ENCODE measurements around the gene BCR. TPM values are rescaled to one million over a fixed set of nuclear protein-coding genes. Genes with fewer than 3 reads are reported as not detected.

The BCR gene
- total RNA-seq, 2 donors from 2014 or later: 102 to 172 TPM

- Histone ChIP-seq H3K4me3 (ENCODE audit: low read length) (peak overlapping the region; percentile 39), H3K4me1 (ENCODE audit: control insufficient read depth, insufficient read depth, low read length) (peaks cover 35% of the 10 kb centered on the region), H3K9ac (ENCODE audit: extremely low read depth, low read length, poor library complexity, severe bottlenecking) (no peak overlapping the region), H3K27me3 (ENCODE audit: control insufficient read depth, insufficient read depth, low read length, poor library complexity, severe bottlenecking) (no peaks in the 10 kb centered on the region), H3K9me3 (ENCODE audit: control insufficient read depth, low read length) (no peaks in the 10 kb centered on the region), H3K27ac (ENCODE audit: low read depth, low read length) (peak overlapping the region; percentile 26), H3K36me3 (ENCODE audit: control insufficient read depth, insufficient read depth, low read length) (peaks cover 5% of the 10 kb centered on the region)
- peaks cover 79% of the 10 kb centered on the region for H3K4me1 Mint-ChIP-seq
- no peak for TF ChIP-seq CTCF (conservative IDR thresholded peaks at IDR 0.05)
- no peak for DNase-seq
- peaks cover 9% of the 10 kb centered on the region for H3K36me3 Mint-ChIP-seq (ENCODE audit: low read depth)
- H3K27ac Mint-ChIP-seq: peak overlapping the region; percentile 52
- peak overlapping the region; percentile 28 for H3K4me3 Mint-ChIP-seq
- WGBS, 2 experiments (ENCODE audit: insufficient coverage in 1 of 2, insufficient read length in 1 of 2): 79 to 80% methylated on average over 1 to 12 of the region's 12 CpGs
- no peaks in the 10 kb centered on the region for H3K27me3 Mint-ChIP-seq (ENCODE audit: insufficient read depth)
- no peaks in the 10 kb centered on the region for H3K9me3 Mint-ChIP-seq
Measured at GRCh38 chr22:23218053-23218866, 38.0 kb downstream of the BCR start.

- TF ChIP-seq CTCF (conservative IDR thresholded peaks at IDR 0.05): no peak
- Mint-ChIP-seq H3K9me3 (no peaks in the 10 kb centered on the region), H3K36me3 (ENCODE audit: low read depth) (peaks cover 9% of the 10 kb centered on the region), H3K27me3 (ENCODE audit: insufficient read depth) (no peaks in the 10 kb centered on the region), H3K27ac (peak overlapping the region; percentile 52), H3K4me1 (peaks cover 84% of the 10 kb centered on the region), H3K4me3 (peak overlapping the region; percentile 28)
- no peaks in the 10 kb centered on the region for H3K27me3 ChIP-seq (ENCODE audit: control insufficient read depth, insufficient read depth, low read length, poor library complexity, severe bottlenecking)
- H3K36me3 ChIP-seq (ENCODE audit: control insufficient read depth, insufficient read depth, low read length): peaks cover 5% of the 10 kb centered on the region
- no peak overlapping the region for H3K9ac ChIP-seq (ENCODE audit: extremely low read depth, low read length, poor library complexity, severe bottlenecking)
- peak; percentile 95 for DNase-seq
- H3K4me1 ChIP-seq (ENCODE audit: control insufficient read depth, insufficient read depth, low read length): peaks cover 40% of the 10 kb centered on the region
- H3K4me3 ChIP-seq (ENCODE audit: low read length): peak overlapping the region; percentile 39
- 9 to 21% methylated on average over 2 to 11 of the region's 11 CpGs for WGBS, 2 experiments (ENCODE audit: insufficient coverage in 1 of 2, insufficient read length in 1 of 2)
- H3K27ac ChIP-seq (ENCODE audit: low read depth, low read length): peak overlapping the region; percentile 26
- H3K9me3 ChIP-seq (ENCODE audit: control insufficient read depth, low read length): no peaks in the 10 kb centered on the region
Measured at GRCh38 chr22:23218867-23219251, 38.5 kb downstream of the BCR start.

GRCh38 chr22:23219317-23219716 is 39.0 kb downstream of the BCR start:
- H3K27me3 ChIP-seq (ENCODE audit: control insufficient read depth, insufficient read depth, low read length, poor library complexity, severe bottlenecking): no peaks in the 10 kb centered on the region
- H3K4me1 Mint-ChIP-seq: peaks cover 84% of the 10 kb centered on the region
- H3K4me3 ChIP-seq (ENCODE audit: low read length): peak overlapping the region; percentile 60
- H3K27me3 Mint-ChIP-seq (ENCODE audit: insufficient read depth): no peaks in the 10 kb centered on the region
- no peak for DNase-seq
- peak overlapping the region; percentile 26 for H3K27ac ChIP-seq (ENCODE audit: low read depth, low read length)
- no peak for TF ChIP-seq CTCF (conservative IDR thresholded peaks at IDR 0.05)
- H3K9me3 ChIP-seq (ENCODE audit: control insufficient read depth, low read length): no peaks in the 10 kb centered on the region
- 84 to 91% methylated on average over 8 to 10 of the region's 10 CpGs for WGBS, 2 experiments (ENCODE audit: insufficient coverage in 1 of 2, insufficient read length in 1 of 2)
- H3K9me3 Mint-ChIP-seq: no peaks in the 10 kb centered on the region
- peaks cover 9% of the 10 kb centered on the region for H3K36me3 Mint-ChIP-seq (ENCODE audit: low read depth)
- no peak overlapping the region for H3K9ac ChIP-seq (ENCODE audit: extremely low read depth, low read length, poor library complexity, severe bottlenecking)
- peaks cover 5% of the 10 kb centered on the region for H3K36me3 ChIP-seq (ENCODE audit: control insufficient read depth, insufficient read depth, low read length)
- H3K4me3 Mint-ChIP-seq: peak overlapping the region; percentile 28
- peaks cover 40% of the 10 kb centered on the region for H3K4me1 ChIP-seq (ENCODE audit: control insufficient read depth, insufficient read depth, low read length)
- peak overlapping the region; percentile 48 for H3K27ac Mint-ChIP-seq
